ENCODE results near the gene CNPPD1.
A peak's percentile ranks its signal among the peaks of the same experiment; 100 is the strongest.

The CNPPD1 gene

GRCh38 chr2:219176818-219177551 is at the start of gene CNPPD1:
CNPPD1 (minus strand) TSS chr2:219176925; CDS start chr2:219176828, 97 bp downstream.
- DNase-seq (ENCODE audit: low read depth in 2 of 2) = peak; percentile 54 to 70

DNA sequence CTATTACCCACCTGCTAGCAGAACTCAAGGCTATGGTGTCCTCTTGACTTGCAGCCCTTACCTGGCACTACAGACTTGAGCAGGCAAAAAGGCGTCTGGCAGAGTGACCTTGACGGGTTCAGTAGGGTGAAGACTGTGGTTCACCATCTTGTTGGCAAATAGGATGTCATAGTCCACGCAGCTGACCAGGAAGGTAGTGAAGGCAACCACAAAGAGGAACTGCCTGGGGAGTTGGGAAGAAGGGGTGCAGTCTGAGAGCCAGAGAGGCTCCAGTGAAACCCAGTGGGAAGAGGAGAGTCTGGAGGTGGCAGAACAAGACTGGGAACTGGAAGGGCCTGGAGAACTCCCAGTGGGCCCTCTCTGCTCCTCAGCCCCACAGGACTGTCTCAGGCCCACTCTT is 48.6 kb upstream of the CNPPD1 start:
- no peak for DNase-seq (ENCODE audit: low read depth in 2 of 2)

DNA sequence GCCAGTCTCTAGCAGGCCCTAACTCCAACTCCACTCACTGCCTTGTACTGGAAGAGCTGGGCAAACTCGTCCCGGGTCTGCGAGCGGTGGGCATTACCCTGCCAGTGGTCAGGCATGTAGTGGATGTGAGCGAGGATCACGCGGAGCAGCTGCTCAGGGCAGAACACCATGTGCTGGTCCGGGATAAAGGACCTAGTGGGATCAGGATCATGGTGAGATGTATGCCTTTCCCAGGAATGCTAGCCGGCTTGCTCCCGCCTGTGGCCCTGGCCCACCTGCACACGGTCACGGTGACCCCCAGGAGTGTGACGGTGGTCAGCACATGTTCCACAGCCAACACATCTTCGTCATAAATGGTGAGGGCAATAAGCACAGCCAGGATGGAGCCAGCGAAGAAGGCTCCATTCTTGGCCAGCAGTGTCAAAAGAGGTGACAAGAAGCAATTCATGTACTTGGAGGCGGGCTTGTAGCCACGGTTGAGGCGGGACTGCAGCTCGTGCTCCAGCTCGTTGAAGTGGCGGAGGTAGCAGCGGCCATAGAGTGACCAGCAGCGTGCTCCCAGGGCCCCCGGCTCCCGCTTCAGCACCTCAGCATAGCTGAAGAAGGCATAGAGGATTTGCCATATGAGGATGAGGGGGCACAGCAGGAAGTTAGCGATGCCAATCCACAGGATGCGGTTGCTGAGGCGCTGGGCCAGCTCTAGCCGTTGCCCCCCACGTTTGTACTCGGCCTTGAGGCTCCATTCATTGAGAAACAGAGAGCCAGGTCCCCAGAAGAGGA is 47.3 kb upstream of the CNPPD1 start:
- DNase-seq (ENCODE audit: low read depth in 2 of 2) = no peak

GRCh38 chr2:219221957-219222518 is 45.3 kb upstream of the CNPPD1 start:
- DNase-seq (ENCODE audit: low read depth in 2 of 2) = no peak

DNA sequence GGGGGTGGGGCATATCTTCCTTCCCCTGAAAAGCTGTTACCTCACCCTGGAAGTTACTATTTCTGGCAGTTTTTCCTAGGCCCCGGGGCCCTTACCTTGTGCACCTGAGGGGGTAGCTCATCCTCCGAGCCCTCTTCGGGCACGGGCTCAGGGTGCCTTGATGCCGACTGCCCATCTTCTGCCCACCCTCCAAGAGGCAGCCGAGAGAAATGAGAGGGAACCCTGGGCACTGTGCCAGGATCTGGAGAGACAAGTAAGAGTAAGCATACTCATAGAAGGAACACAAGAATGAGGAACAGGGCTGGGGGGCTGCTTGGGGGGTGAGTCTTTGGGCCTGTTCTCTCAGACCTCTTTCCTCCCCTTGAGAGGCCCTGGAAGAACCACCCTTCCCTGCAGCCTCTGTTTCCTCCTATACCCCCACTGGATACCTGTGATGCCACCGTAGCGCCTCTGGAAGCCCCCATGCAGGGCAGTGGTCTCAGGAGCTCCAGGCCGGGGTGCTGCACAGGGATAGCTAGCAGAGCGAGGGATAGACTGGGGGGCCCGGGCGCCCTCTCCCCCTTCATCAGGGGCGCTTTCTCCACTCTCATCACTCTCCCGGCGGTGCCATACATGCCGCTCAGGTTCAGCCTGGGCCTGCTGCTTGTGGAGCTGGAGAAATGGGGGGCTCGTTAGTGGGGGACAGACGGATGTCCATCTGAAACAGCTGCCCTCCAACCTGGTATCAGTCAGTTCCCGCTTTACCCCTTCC is 44.1 kb upstream of the CNPPD1 start:
- no peak for DNase-seq (ENCODE audit: low read depth in 2 of 2)

GRCh38 chr2:219219784-219220532 is 43.2 kb upstream of the CNPPD1 start:
- no peak for DNase-seq (ENCODE audit: low read depth in 2 of 2)

GRCh38 chr2:219218732-219219701 is 42.3 kb upstream of the CNPPD1 start, which contains the start of gene ABCB6:
ABCB6 (minus strand) TSS chr2:219218958; CDS start chr2:219218673, 285 bp downstream.
- peak; percentile 73 to 81 for DNase-seq (ENCODE audit: low read depth in 2 of 2)

DNA sequence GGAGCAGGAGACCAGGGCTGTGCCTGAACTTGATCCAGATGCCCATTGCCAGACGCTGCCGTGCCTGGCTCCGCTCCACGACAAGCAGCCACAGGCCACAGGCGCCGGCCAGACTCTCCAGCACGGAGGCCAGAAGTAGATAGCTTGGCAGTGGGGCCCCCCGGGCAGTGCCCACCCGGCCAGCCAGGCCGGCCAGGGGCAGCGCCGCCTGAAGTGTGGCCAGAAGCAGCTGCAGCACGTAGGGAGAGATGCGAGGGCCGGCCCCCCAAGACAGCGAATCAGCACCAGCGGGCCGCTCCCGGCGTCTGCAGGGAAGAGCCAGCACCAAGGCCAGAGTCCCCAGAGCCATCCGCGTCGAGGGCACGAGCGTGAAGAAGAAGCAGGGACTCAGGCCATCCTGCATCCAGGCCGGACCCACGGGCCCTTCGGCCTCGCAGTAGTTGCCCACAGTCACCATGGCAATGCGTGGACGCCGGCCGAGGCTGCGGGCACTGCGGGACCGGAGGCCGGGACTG is 41.5 kb upstream of the CNPPD1 start:
- no peak for DNase-seq (ENCODE audit: low read depth in 2 of 2)

GRCh38 chr2:219216535-219216915 is 39.8 kb upstream of the CNPPD1 start:
- DNase-seq (ENCODE audit: low read depth in 2 of 2) = no peak

DNA sequence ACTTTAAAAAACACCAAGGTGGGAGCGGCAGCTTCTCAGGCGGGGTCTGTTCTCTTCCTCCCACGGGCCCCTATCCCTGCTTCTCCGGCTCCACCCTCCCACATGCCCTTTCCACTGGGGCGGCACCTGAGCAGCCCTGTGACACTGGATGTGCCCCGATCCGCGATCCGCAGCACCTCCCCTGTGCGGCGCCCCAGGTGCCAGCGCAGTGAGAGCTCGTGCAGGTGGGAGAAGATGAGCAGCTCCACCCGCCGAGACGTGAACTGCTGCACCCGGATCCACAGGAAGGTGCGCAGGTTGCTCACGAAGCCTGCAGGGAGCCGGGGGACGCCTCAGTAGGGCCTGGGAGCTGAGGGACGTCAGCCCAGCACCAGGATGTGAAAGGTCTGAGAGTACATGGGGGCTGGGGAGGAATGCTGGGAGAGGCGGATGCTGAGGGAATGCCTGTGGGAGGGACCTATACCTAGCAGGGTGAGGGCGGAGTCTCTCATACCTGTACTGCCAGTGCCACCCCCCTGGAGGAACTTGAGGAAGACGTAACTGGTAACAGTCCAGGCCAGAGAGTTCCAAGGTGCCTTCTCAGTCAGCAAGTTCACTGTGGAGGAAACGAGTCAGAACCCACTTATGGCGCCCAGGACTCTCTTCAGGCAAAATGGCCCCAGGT is 39.3 kb upstream of the CNPPD1 start:
- DNase-seq (ENCODE audit: low read depth in 2 of 2) = no peak

DNA sequence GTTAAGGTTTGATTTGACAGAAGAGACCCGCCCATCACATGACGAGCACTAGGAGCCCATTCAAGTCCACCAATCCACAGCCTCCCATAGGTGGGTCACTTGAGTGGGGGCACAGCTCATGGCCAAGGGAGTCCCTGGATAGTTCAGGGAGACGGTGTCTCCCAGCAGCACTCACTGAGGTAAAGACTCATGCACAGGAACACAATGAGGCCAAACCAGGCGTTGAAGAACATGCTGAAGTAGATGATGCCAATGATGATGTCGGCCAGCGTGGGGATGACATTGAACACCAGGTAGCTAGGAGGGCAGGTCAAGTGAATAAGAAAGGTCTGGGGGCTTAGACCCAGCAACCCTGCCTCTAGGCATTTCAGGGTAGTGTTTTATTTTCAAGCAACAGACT is 38.1 kb upstream of the CNPPD1 start:
- no peak for DNase-seq (ENCODE audit: low read depth in 2 of 2)

DNA sequence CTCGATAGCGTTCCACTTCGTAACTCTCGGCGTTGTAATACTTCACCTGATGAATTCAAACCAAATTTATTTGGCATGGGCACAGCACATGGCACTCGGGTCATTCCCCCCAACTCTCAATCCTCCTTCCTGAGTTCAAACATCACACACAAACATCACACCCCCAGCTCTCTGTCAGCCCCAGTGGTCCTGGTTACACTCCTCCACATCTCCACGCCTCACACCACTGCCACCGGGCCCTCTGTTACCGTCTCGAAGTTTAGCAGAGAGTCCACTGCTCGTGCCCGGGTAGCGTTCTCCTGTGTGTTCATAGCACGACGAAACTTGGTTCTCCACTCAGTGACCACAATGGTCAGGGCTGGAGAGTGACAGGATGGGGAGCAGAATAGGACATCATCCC is 37.4 kb upstream of the CNPPD1 start:
- DNase-seq (ENCODE audit: low read depth in 2 of 2) = no peak

- DNase-seq (ENCODE audit: low read depth in 2 of 2) = no peak
Measured at GRCh38 chr2:219213486-219214071, 36.9 kb upstream of the CNPPD1 start.

DNA sequence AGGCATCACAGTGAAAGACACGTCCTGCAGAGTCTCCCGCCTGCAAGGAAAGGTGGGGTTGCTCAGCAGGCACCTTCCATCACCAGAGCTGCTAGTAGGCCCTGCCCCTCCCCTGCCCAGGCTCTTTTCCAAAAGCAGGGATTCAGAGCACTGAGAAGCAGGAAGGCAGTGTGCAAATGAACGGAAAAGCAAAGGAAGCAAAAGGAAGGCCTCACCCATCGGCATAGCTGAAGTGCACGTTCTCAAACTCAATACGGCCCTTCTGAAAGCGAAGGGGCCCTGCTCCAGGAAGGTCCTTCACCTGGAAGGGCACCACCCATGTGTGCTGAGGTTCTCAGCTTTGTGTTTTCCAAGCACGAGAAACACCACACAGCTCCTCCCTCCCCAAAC is 36.3 kb upstream of the CNPPD1 start:
- DNase-seq (ENCODE audit: low read depth in 2 of 2) = no peak

DNA sequence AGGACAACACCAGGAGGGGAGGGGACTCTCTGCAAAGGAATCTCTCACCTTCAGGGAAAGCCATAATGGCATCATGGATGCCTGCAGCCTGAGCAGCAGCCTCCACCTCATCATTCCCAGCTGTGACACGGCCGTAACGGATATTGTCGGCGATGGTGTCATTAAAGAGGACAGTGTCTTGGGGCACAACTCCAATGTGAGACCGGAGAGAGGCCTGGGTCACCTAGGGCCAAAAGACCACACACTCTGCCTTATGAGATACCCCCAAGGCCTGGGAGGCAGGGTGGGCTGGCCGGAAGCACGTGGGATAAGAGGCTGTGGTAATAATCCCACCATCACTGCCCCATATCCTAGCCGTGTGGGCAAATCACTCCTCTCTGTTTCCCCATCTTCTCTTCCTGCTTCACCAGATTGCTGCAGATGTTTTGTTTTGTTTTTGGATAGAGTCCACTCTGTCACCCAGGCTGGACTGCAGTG is 34.2 kb upstream of the CNPPD1 start:
- no peak for DNase-seq (ENCODE audit: low read depth in 2 of 2)

- DNase-seq (ENCODE audit: low read depth in 2 of 2) = no peak
Measured at GRCh38 chr2:219210196-219210885, 33.6 kb upstream of the CNPPD1 start.

- DNase-seq (ENCODE audit: low read depth in 2 of 2) = no peak
Measured at GRCh38 chr2:219209236-219210195, 32.8 kb upstream of the CNPPD1 start.

All from activated CD8-positive, alpha-beta memory T cell treated with anti-CD3 and anti-CD28 coated beads for 4 hours (primary cell).